Central memory CD4-positive, alpha-beta T cell (primary cell): ENCODE results near the gene CRTC3.
A peak's percentile ranks its signal among the peaks of the same experiment; 100 is the strongest.
"Not testable (repeated sequence)": the region's sequence is repeated elsewhere in the genome, so short reads cannot be mapped to it uniquely, and the experiment has no call there.

Experiments used
- DNase-seq: peaks from one replicate; pipeline ENCODE4 v3.0.0; 2022
- total RNA-seq, 3 experiments: gene quantifications; one replicate each; lab custom pipeline; 2026; lab: John Stamatoyannopoulos, UW

Gene CRTC3, protein sequence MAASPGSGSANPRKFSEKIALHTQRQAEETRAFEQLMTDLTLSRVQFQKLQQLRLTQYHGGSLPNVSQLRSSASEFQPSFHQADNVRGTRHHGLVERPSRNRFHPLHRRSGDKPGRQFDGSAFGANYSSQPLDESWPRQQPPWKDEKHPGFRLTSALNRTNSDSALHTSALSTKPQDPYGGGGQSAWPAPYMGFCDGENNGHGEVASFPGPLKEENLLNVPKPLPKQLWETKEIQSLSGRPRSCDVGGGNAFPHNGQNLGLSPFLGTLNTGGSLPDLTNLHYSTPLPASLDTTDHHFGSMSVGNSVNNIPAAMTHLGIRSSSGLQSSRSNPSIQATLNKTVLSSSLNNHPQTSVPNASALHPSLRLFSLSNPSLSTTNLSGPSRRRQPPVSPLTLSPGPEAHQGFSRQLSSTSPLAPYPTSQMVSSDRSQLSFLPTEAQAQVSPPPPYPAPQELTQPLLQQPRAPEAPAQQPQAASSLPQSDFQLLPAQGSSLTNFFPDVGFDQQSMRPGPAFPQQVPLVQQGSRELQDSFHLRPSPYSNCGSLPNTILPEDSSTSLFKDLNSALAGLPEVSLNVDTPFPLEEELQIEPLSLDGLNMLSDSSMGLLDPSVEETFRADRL
- 49.5 to 117 (median 116) reads per million in 3 experiments for total RNA-seq

DNA sequence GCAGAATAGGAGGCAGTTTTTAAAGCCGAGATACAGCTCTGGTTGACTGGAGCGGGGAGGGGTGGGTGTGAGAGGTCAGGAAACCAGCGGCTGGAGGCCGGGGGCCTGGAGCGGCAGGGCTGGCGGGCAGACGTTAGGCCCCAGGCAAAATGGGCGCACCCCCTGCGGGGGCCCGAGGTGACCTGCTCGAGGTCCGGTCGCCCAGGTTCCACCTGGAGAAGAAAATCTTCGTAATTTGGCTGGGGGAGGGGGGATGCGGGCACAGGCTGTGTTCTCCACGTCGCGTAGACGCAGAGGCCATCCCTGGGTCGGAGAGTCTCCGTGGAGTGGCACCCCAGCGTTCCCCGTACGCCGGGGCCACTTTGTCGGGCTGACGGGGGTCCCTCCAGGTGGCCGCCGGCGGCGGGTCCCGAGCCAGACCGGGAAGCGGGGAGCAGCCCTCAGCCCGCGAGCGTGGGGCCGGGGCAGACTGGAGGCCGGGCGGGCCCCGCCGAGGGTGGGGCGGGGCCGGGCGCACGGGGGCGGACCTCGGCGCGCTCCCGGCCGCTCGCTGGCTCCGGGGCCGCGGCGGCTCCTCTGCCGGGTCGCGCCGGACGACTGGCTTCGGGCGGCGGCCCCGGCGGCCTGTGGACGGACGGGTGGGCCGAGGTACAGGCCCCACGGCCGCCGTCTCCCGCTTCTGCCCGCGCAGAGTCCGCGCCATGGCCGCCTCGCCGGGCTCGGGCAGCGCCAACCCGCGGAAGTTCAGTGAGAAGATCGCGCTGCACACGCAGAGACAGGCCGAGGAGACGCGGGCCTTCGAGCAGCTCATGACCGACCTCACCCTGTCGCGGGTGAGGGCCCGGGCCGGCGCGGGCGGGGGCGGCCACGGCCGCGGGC, at the start of gene CRTC3:
TSS of gene CRTC3 (plus strand) at position 553 of the 879 bp plus-strand sequence. CDS start at position 702, 149 bp downstream.
- peak; percentile 59 for DNase-seq

DNA sequence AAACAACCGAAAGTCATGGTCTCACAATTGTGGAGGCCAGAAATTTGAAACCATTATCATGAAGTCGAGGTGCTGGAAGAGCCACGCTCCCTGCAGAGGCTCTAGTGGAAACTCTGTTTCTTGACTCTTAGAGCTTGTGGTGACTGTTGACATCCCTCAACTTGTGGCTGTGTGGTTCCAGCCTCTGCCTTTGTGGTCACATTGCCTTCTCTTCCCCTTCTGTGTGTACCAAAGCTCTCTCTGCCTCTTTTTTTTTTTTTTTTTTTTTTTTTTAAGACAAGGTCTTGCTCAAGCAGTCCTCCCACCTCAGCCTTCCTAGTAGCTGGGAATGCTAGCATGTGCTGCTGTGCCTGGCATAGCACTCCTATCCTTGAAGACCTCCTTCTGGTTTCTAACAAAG, 48.7 kb upstream of the CRTC3 start:
- DNase-seq: peak; percentile 13

DNA sequence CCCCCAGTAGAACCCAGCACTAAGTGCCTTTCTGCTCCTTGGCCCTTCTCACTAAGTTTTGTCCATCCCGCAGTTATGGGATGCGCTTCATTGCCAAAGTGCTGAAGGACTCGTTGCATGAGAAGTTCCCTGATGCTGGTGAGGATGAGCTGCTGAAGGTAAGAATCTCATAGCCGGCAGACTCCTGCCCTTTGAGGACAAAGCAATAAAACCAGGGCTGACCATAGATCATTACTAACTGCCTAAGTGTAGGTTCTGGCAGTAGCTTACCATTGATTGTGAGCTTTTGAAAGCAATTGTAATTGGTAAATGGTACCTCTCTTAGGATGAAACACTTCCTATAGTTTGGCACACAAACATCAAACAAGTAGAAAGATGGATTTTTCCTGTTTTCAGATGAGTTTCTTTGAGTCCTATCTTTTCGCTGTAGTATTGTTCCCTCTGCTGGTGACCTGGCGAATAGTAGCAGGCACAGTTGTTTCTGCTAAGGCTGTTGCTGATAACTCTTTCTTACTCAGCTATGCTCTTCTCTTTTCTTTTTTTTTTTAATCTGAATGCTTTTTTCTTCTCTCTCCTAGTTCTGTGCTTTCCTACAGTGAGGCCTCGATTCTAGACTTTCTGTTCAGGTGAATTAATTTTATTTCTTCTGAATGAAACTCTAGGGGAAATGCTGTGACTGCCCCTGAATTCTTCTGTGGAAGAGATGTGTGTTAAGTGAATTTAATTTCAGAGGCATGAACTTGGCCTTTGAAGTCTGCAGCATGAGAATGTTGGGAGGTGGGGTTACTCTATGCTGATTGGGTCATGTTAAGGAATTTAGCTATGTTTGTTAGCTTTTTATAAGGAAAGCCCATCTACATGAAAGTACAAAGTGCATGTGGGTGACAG, 47.4 kb upstream of the CRTC3 start:
- peak; percentile 19 for DNase-seq

DNA sequence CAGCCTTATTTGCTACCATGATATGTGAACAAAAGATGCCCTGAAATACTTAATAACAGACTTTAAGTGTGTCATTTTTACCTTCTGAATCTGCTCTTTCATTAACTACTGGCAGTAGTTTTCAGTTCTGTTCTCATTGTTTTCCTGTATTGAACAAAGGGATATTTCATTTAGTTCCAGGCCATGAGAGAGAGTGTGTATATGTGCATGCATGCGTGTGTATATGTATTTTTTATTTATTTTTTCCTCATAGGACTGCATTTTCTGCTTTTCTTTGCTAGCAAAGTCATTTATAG, 46.8 kb upstream of the CRTC3 start:
- no peak for DNase-seq

DNA sequence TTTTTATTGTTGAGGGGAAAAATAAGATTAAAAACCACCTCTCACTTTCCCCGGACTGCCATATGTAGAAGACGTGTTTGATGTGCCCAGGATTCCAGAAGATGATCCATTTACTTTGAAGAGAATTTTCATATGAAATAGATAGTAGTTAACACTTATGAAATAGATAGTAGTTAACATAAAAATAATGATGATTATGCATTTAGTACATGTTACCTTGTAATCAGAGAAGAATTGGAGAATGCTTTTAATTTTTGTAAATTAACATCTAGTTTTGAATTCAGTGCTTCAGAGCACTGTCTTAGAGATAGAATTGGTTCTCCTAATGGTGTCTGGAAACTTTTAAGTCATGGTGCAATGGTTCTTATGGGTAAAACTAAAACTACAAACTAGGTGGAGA, 46.1 kb upstream of the CRTC3 start:
- no peak for DNase-seq

DNA sequence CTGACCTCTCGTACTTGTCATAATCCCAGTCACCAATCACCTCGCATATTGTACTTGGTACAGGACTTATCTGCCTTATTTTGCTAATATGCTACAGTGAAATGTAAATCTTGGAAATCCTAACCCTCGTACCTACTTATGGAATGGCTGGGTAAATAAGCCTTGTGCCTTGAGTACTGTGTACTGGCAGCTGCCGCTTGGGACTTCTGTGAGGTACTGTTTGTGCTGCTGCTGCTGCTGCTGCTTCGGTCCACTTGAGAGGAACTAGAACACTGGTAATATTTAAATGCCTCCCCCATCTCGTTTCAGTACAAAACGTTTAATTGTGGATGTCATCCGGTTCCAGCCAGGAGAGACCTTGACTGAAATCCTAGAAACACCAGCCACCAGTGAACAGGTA, 42.5 kb upstream of the CRTC3 start:
- DNase-seq: no peak

DNA sequence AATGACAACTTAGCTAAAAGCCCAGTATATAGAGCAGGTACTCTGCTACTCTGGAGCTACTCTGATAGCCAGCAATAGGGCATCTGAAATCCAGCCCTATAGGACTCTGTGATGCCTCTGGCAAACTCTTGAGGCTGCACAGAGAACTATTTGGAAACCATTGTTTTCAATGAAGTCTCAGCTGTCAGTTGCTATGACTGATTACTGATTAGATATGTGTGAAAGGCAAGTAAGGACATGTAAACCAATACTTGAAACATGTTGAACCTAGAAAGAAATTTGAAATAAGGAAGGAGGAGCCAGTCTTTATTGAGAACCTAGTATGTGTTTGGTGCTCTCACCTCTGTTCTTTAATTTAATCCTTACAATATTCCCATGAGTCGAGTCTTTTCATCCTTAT, 40.2 kb upstream of the CRTC3 start:
- DNase-seq: no peak

DNA sequence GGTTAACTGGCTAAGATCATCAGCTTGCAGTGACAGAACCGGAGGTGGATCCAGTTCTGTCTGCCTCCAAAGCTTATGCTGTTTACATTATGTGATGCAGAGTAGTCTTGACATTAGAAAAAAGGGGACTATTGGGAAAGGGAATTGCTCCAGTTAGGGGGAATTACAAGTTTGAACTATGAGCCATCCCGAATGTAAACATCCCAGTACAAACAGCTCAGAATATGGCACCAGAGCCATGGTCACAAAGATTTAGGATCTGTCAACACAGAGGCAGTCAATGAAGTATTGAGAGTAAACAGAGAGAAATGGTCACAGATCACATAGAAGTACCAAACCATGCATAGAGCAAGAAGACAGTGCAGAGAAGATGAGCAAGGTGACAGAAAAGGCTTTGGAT, 39.8 kb upstream of the CRTC3 start:
- DNase-seq: no peak

DNA sequence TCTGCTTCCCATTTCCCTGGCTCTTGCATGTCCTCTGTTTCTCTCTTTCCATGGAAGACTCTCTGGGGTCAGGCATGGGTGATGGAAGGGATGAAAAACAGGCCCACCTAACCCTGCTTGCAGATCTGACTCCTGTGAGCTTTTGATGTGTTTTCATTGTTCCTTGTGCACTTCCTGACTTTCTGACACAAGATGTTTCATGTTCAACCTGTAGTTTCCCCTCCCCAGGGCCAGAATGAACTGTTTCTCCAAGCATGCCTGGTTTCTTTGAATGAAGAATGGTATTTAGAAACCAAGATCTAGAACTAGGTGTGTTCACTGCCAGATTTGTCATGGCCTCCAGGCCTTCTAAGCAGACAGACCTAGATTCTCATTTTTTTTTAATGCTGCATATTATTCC, 36.1 kb upstream of the CRTC3 start:
- DNase-seq: no peak

DNA sequence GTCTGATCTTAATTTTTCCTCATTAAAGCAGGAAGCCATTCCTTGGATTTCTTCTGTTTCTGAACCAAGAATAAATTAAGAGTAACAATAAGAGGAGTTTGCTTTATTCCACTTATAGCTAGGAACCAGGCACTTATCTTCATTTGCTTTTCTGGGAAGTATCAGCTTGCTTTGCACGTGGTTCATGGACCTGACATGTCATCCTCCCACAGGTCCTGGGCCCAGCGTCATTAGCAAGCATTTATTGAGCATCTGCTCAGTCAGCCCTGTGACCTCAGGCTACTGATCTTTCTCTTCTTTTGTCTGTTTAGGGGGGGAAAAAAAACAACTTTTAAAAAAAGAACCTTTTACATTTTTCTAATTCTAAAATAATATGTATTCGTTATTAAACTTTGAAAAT, 34.7 kb upstream of the CRTC3 start:
- no peak for DNase-seq

DNA sequence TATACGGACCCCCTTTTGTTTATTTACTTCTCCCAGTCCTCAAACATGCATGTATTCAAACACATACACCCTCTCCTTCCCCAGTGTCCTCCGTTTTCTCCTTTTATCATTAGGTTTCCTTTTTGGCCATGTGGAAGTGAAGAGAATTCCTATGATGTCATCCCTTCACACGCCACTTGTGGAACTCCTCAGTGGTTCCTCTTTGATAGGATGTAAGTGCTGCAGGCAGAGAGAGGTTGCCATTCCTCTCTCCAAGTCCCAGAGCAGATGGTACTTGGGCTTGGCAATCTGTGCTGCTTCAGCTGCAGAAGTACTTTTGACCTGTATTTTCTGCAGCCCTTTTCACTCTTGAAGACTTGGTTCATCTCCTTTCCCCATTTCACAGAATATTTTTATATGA, 32.9 kb upstream of the CRTC3 start:
- no peak for DNase-seq

DNA sequence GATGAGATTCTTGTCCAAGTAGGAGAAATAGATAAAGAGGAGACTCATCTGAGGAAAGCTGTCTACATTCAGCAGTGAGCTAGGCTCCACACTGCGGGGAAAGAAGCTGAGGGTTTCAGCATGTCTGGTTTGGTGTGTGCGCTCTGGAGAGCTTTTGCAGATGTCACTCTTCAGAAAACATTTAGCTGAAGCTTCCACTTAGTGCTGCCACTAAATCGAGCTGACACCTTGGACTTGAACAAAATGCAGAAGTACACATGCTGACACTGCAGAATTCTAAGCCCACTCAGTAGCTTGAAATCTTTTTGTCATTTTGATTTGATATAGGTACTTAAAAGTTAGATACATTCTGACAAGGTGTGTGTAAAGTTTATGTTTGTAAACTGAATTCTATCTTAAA, 32.3 kb upstream of the CRTC3 start:
- DNase-seq: no peak

DNA sequence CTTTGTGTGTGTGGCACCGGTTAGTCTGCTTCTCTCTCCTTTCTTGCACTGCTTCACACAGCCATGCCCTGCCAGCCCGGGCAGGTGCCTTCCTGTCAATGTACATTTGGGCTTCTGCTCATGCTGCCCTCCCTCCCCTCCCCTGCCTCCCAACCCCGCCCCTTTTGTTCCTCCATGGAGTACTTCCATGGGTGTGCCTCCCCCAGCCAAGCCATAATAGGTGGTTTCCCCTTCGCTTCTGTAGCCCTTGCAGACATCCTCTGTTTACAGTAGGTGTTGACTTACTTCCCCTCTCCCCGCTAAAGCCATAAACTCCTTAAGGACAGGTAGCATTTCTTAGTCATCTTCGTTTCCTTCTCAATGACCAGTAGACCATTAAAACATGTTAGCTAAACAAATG, 31.8 kb upstream of the CRTC3 start:
- DNase-seq: no peak

DNA sequence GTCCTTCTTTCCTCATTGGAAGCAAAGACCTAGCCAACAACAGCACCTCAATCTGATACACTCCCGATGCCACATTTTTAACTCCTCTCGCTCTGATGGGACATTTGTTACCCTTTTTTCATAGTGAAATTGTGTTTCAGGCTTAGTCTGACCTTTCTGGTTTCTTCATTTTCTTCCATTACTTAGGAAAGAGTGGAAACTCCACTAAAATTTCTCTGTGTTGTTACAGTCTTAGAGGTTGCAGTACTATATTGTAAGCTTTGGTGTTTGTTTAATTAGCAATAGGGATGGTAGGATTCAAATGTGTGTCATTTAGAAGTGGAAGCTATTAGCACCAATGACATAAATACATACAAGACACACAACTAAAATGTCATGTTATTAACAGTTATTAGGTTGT, 29.6 kb upstream of the CRTC3 start:
- DNase-seq: no peak

DNA sequence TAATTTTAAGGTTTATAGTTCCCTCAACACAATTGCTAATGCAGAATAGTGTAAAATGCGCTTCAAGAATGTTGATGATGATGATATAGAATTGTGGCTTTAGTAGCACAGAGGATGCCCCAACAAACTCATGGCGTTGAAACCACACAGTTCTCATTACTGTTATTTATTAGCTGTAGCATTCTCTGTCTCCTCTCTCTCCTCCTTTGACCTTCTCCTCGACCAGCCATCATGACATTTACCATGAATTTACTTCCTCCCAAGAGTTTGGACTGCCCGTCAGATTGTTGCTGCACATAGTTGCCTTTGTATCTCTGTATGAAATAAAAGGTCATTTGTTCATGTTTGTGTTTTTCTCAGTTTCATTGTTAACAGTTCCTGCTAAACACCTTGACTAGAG, 27.8 kb upstream of the CRTC3 start:
- no peak for DNase-seq

DNA sequence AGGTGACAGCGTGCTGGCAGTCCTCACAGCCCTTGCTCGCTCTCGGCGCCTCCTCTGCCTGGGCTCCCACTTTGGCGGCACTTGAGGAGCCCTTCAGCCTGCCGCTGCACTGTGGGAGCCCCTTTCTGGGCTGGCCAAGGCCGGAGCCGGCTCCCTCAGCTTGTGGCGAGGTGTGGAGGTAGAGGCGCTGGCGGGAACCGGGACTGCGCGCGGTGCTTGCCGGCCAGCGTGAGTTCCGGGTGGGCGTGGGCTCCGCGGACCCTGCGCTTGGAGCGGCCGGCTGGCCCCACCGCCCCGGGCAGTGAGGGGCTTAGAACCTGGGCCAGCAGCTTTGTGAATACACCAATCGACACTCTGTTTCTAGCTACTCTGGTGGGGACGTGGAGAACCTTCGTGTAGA, 18.9 kb upstream of the CRTC3 start:
- not testable (repeated sequence) for DNase-seq

DNA sequence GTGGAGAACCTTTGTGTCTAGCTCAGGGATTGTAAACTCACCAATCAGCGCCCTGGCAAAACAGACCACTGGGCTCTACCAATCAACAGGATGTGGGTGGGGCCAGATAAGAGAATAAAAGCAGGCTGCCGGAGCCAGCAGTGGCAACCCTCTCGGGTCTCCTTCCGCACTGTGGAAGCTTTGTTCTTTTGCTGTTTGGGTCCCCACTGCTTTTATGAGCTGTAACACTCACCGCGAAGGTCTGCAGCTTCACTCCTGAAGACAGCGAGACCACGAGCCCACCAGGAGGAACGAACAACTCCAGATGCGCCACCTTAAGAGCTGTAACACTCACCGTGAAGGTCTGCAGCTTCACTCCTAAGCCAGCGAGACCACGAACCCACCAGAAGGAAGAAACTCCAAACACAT, 18.5 kb upstream of the CRTC3 start:
- DNase-seq: not testable (repeated sequence)

DNA sequence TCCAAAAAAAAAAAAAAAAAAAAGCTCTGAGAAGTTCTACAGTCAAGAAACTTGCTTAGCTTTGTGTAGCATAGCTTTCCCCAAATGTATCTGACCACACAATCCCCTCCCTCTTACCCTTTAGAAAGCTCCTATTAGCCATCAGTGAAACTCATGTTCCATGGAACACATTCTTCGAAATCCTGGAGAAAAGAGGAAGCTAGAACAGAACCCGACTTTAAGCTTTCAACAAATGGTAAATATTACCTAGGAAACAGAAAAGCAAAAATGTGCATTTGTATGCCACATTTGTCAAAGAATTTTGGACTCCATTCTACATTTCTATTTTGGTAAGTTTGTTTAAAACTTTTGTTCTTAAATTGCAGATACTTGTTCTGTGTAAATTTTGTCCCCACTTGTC, 17.4 kb upstream of the CRTC3 start:
- DNase-seq: no peak

DNA sequence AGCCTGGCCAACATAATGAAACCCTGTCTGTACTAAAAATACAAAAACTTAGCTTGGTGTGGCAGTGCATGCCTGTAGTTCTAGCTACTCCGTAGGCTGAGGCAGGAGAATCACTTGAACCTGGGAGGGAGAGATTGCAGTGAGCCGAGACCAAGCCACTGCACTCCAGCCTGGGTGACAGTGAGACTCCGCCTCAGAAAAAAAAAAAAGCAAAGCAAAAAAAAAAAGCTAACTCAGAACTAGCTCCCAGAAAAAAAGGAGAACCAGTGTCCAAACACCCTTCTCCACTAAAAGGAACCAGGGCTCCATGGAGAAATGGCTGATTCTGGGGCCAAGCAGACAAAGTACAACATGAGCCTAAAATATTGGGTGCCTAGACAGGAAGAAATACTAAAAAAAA, 16.7 kb upstream of the CRTC3 start:
- DNase-seq: no peak

DNA sequence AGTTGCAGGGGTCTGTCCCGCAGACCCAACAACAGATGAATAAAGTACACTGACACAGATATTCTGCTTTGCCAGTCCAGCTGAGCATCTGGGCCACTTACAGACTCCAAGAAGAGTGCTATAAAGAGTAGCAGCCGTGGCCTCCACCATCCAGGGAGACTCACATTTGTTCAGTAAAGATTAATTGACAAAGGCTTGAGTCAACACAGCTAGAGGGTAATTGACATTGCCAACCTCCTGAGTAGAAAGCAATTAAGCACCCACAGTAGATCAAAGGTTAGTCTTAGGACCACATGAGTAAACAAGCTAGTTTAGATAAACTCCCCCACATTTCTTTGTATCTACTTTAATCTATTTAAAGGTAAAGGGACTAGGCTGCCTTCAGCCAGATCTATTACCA, 16.3 kb upstream of the CRTC3 start:
- no peak for DNase-seq

DNA sequence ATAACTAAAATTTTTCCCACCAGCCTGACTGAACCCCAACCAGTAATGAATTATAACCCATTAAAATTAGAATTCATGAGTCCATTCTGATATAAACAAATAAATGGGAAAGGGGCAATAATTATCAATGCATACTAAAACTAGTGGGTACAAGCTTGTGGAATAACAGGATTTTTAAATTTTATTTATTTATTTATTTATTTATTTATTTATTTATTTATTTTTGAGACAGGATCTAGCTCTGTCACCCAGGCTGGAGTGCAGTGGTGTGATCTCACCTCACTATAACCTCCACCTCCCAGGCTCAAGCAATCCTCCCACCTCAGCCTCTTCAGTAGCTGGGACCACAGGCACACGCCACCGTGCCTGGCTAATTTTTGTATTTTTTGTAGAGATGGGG, 15.8 kb upstream of the CRTC3 start:
- not testable (repeated sequence) for DNase-seq

DNA sequence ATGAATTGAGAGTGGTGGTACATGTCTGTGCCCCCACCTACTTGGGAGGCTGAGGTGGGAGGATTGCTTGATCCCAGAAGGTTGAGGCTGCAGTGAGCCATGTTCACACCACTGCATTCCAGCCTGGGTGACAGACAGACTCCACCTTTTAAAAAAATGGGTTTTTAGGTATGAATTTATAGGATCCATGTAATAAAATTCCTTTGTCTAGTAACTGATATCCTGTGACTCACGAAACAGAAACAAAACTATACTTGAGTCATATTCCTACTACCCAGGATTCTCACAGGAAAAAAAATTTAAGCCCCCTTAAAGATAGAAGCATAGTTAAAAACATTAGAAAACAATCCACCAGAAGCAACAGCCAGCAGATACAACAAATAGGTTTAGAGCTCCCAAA, 10.0 kb upstream of the CRTC3 start:
- DNase-seq: no peak

DNA sequence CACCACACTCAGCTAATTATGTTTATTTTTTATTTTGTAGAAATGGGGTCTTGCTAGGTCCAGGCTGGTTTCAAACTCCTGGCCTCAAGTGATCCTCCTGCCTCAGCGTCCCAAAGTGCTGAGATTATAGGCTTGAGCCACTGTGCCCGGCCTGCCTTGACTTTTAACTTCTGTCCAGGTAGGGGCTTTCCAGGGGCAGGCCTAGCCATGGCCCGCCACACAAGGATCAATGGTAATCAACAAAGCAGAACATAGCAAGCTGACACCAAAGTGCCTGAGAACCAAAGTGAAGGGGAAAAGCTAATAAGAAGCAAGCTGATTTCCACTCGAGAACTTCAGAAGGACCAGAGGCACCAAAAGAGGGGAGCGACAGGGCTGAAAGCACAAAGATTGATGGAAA, 9.4 kb upstream of the CRTC3 start:
- no peak for DNase-seq
